Mesothelial cell of epicardium (in vitro differentiated cells): ENCODE data around the gene PCCA. TPM values are rescaled to one million over a fixed set of nuclear protein-coding genes. Genes with fewer than 3 reads are reported as not detected.

Source experiments
- DNase-seq, 2 experiments: peaks; one replicate each; pipeline ENCODE4 v3.0.0; 2021; ENCODE audit warnings: low spot score in 2 of 2; ENCODE audit not compliant: unreplicated experiment in 2 of 2
- H3K27ac Mint-ChIP-seq: 2 replicates; pipeline ENCODE4 v1.8.0; 2021; ENCODE audit warnings: mixed read lengths
- H3K27me3 Mint-ChIP-seq: 2 replicates; pipeline ENCODE4 v1.8.0; 2021; ENCODE audit warnings: low read depth, mixed read lengths
- H3K36me3 Mint-ChIP-seq: 2 replicates; pipeline ENCODE4 v1.8.0; 2021; ENCODE audit warnings: mixed read lengths
- H3K4me1 Mint-ChIP-seq: 2 replicates; pipeline ENCODE4 v1.8.0; 2021; ENCODE audit warnings: mixed read lengths
- H3K4me3 Mint-ChIP-seq: 2 replicates; pipeline ENCODE4 v1.8.0; 2021; ENCODE audit warnings: mild to moderate bottlenecking, moderate library complexity, mixed read lengths
- H3K9me3 Mint-ChIP-seq: 2 replicates; pipeline ENCODE4 v1.8.0; 2021; ENCODE audit warnings: mixed read lengths
- total RNA-seq: library from RNA; stranded (reverse); gene quantifications from 3 replicates; pipeline ENCODE4 v1.2.1, GENCODE V29; 2021
- TF ChIP-seq, protein P1 (sequence below): fragments of 200-600 bp; sonication (generic); IDR thresholded peaks from one replicate; pipeline ENCODE4 v1.5.0; 2021; ENCODE audit warnings: antibody characterized with exemption; ENCODE audit not compliant: unreplicated experiment

The PCCA gene
- total RNA-seq, 1 donor from 2014 or later, result 41.6 TPM

DNA sequence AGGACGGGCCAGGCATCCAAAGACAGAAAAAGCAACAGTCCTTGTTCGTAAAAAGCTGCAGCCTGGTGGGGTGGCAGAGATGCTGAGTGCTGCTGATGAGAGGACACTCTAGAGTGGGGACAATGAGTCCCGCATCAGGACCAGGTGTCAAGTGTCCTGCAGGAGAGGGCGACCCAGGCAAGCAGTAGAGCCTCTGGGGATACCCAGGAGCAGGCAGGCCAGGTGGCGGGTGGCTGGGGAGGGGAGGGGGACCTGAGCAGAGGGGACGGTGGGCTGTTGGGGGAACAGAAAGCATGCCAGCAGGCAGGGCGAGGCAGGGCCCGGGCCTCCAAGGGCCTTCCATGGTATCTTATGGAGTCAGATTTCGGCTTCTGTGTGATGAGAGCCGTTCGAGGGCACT, 463.9 kb downstream of the PCCA start:
- Mint-ChIP-seq H3K27ac (no peak overlapping the region), H3K9me3 (peaks cover 10% of the 10 kb centered on the region), H3K4me1 (peaks cover 3% of the 10 kb centered on the region), H3K36me3 (no peaks in the 10 kb centered on the region), H3K27me3 (no peaks in the 10 kb centered on the region), H3K4me3 (no peak overlapping the region)
- no peak for DNase-seq
- TF ChIP-seq, protein P1, sequence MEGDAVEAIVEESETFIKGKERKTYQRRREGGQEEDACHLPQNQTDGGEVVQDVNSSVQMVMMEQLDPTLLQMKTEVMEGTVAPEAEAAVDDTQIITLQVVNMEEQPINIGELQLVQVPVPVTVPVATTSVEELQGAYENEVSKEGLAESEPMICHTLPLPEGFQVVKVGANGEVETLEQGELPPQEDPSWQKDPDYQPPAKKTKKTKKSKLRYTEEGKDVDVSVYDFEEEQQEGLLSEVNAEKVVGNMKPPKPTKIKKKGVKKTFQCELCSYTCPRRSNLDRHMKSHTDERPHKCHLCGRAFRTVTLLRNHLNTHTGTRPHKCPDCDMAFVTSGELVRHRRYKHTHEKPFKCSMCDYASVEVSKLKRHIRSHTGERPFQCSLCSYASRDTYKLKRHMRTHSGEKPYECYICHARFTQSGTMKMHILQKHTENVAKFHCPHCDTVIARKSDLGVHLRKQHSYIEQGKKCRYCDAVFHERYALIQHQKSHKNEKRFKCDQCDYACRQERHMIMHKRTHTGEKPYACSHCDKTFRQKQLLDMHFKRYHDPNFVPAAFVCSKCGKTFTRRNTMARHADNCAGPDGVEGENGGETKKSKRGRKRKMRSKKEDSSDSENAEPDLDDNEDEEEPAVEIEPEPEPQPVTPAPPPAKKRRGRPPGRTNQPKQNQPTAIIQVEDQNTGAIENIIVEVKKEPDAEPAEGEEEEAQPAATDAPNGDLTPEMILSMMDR, result no peak

DNA sequence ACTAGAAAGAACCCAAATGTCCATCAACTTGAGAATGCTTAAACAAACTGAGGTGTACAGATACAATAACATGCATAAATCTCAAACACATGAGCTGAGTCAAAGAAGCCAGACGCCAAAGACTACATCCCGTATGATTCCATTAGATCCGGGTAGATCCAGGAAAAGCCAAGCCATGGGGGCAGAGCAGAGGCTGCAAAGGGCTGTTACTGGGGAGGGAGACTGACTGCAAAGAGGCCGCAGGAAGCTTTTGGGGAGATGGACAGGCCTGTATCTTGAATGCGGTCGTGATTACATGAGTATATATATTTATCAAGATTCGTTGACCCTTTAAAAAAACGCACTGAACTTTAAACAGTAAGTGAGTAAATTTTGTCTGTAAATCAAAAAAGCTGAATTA, 471.0 kb downstream of the PCCA start:
- TF ChIP-seq, protein P1, result no peak
- H3K27me3 Mint-ChIP-seq, result no peaks in the 10 kb centered on the region
- H3K27ac Mint-ChIP-seq, result no peak overlapping the region
- peaks cover under 1% of the 10 kb centered on the region for H3K9me3 Mint-ChIP-seq
- DNase-seq, result no peak
- H3K4me3 Mint-ChIP-seq, result no peak overlapping the region
- H3K4me1 Mint-ChIP-seq, result no peaks in the 10 kb centered on the region
- H3K36me3 Mint-ChIP-seq, result no peaks in the 10 kb centered on the region

DNA sequence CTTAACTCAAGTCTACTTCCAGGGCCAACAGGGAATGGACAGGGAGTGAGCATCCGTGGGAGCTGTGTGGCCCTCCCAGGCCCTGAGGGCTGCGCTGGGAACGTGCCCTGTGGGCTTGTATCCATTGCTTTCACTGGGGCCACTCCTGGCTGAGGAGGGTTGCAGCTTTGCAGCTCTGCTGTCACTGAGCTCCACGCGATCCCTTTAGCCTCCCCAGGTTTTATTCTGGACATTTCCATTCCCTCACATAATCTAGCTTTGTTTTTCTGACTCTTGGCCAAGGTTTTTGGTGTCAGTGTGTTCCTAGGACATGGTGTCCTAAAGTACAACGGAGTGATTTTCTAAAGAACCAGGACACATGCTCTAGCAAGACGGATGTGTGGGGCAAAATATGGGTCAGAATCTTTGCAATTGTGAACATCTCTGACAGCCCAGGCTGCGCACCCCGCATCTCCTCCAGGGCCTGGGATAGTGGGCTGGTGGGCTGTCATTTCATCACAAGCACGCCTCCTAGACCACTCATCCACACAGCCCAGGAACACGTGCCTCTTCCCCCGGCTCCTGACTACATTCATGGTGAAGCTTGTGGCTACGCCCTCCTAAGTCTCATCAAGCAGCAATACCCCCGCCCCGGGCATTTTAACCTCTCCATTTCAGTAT, 471.7 kb downstream of the PCCA start:
- Mint-ChIP-seq H3K4me3 (no peak overlapping the region), H3K36me3 (peaks cover 2% of the 10 kb centered on the region), H3K4me1 (no peaks in the 10 kb centered on the region), H3K9me3 (peaks cover 2% of the 10 kb centered on the region), H3K27me3 (no peaks in the 10 kb centered on the region), H3K27ac (no peak overlapping the region)
- DNase-seq, result no peak
- TF ChIP-seq, protein P1, result no peak

DNA sequence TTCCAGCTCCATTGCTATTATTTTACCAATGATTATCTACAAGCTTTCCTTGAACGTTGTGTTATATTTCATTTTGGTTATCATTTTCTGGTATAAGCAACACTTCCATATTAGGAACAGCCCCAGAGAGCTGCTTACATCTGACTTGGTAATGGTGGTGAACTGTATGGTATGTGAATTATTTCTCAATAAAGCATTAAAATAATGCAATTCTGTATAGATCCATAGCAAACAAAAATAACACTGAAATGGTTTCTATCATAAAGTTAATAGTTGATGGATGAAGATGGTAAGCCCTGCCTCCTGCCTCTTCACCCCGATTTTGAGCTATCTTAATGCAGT, 472.2 kb downstream of the PCCA start:
- no peaks in the 10 kb centered on the region for H3K27me3 Mint-ChIP-seq
- H3K9me3 Mint-ChIP-seq, result peaks cover 4% of the 10 kb centered on the region

DNA sequence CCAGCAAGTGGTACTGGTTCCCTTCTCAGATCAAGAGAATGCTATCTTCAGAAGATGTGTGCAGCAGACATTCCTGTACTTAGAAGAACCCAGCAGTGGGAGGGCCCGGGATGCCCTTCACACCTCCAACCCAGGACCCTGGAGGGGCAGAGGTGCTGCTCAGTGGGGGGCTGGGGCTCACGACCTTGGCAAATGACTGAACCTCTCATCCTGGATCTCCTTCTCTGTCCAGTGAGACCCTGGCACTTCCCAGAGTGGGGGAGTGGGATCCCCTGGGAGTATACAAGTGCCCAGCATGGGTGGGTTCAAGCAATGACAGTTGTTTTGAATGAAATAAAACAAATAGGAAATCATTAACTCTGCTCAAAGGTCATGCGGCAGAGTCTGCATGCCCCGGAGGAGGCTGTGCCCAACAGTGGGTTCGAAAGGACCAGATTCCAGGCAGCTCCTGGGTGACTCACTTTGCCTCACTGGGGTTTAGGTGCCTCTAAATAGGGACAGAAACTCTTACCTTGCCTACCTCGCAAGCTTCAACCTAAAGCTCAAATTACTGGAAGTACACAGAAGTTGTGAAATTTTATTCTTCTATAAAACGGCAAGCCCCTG, 472.8 kb downstream of the PCCA start:
- no peaks in the 10 kb centered on the region for H3K27me3 Mint-ChIP-seq
- H3K27ac Mint-ChIP-seq, result no peak overlapping the region
- DNase-seq, result no peak
- no peak overlapping the region for H3K4me3 Mint-ChIP-seq
- no peaks in the 10 kb centered on the region for H3K4me1 Mint-ChIP-seq
- TF ChIP-seq, protein P1, result no peak
- H3K9me3 Mint-ChIP-seq, result peaks cover 10% of the 10 kb centered on the region
- peaks cover 6% of the 10 kb centered on the region for H3K36me3 Mint-ChIP-seq

More for the DNA sequence above, 472.2 kb downstream of the PCCA start:
- no peak overlapping the region for H3K4me3 Mint-ChIP-seq
- no peak overlapping the region for H3K27ac Mint-ChIP-seq
- TF ChIP-seq, protein P1, result no peak
- no peaks in the 10 kb centered on the region for H3K4me1 Mint-ChIP-seq
- no peak for DNase-seq
- peaks cover 5% of the 10 kb centered on the region for H3K36me3 Mint-ChIP-seq

DNA sequence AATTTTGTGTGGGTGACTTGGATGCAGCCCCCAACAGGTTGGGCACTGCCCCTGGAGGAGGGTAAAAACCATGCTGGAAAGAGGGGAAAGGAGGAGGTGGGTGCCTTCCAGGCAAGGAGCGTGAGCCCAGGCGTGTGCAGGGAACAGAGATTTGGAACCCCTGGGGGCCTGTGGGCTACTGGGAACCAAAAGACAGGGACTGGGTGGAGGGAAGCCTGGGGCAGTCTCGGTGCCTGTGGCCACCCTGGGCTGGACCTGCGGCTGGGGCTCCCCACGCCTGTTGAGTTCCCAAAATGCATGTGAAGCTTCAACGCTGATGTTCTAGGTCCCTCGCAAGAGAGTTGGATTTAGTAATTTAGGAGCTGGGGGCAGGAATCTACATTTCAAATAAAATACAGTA, 474.9 kb downstream of the PCCA start:
- no peaks in the 10 kb centered on the region for H3K27me3 Mint-ChIP-seq
- H3K4me1 Mint-ChIP-seq, result no peaks in the 10 kb centered on the region
- no peak overlapping the region for H3K27ac Mint-ChIP-seq
- no peak for DNase-seq
- H3K36me3 Mint-ChIP-seq, result peaks cover 9% of the 10 kb centered on the region
- H3K4me3 Mint-ChIP-seq, result no peak overlapping the region
- peaks cover 18% of the 10 kb centered on the region for H3K9me3 Mint-ChIP-seq
- TF ChIP-seq, protein P1, result no peak
